Stomach (tissue), 9 donors: ENCODE data around the gene STN1. TPM values are rescaled to one million over a fixed set of nuclear protein-coding genes. Genes with fewer than 3 reads are reported as not detected.

Source experiments
- DNase-seq, 2 donors: peaks; one replicate each; pipeline versions ENCODE4 v3.0.0 to v3.0.0-alpha.2; 2013 to 2019
- H3K27ac ChIP-seq, 5 donors: fragments of 200-600 bp in 4 of 5; sonication (generic) in 4 of 5; one replicate each; pipeline ENCODE4 v1.5.1; 2013 to 2019; ENCODE audit warnings: mild to moderate bottlenecking in 1 of 5, moderate library complexity in 1 of 5
- H3K27me3 ChIP-seq, 3 donors: fragments of 200-600 bp; sonication (generic); one replicate each; pipeline ENCODE4 v1.5.1; 2017 to 2019; ENCODE audit warnings: mixed run types in 1 of 3
- H3K36me3 ChIP-seq, 4 donors: fragments of 200-600 bp; sonication (generic); 1 replicate in 3 of 4; 2 replicates in 1 of 4; pipeline ENCODE4 v1.5.1; 2016 to 2019
- H3K4me1 ChIP-seq, 4 donors: fragments of 200-600 bp; sonication (generic); one replicate each; pipeline ENCODE4 v1.5.1; 2016 to 2019
- H3K4me3 ChIP-seq, 4 donors: fragments of 200-600 bp; sonication (generic) in 3 of 4; one replicate each; pipeline ENCODE4 v1.5.1; 2016 to 2019; ENCODE audit warnings: mild to moderate bottlenecking in 1 of 4
- H3K9me3 ChIP-seq, 4 donors: fragments of 200-600 bp; sonication (generic); one replicate each; pipeline ENCODE4 v1.5.1; 2016 to 2019
- EP300 ChIP-seq: sonication (generic); formaldehyde crosslinking; IDR thresholded peaks from one replicate; pipeline ENCODE4 v1.6.1; 2017; ENCODE audit warnings: antibody characterized with exemption
- POLR2A ChIP-seq, 4 donors: fragments of 450-650 bp; IDR thresholded peaks; one replicate each; pipeline ENCODE4 v1.6.1; 2016; ENCODE audit warnings: antibody characterized with exemption in 4 of 4, control low read depth in 2 of 4, mild to moderate bottlenecking in 1 of 4, moderate library complexity in 1 of 4
- POLR2AphosphoS5 ChIP-seq, 3 donors: sonication (generic); formaldehyde crosslinking; IDR thresholded peaks; one replicate each; pipeline ENCODE4 v1.6.1; 2016; ENCODE audit warnings: antibody characterized with exemption in 3 of 3
- WGBS, 5 donors: extraction: QIAGEN DNeasy Blood & Tissue Kit in 3 of 5; methylation state at CpG; one replicate each; pipeline versions ENCODE4 v1.1.5 to v1.1.7; 2013 to 2018; 5-methylcytosine and 5-hydroxymethylcytosine counted together
- intact Hi-C: fragments of 100-400 bp; cut with DNase I; formaldehyde crosslinking; loops from one replicate; pipeline ENCODE4 v1.15.1; 2023; ENCODE audit warnings: low total_unique reads
- polyA plus RNA-seq, 3 donors: library from polyadenylated mRNA; stranded (reverse); fragments of 200-250 nt; gene quantifications; one replicate each; pipeline ENCODE4 v1.2.3, GENCODE V29; 2013
- total RNA-seq, 5 donors: library from RNA; depleted of rRNA; stranded (reverse); fragments of >200 nt; gene quantifications; one replicate each; pipeline versions ENCODE4 v1.1.0 to v1.2.3, GENCODE V29; 2014 to 2016
- TF ChIP-seq, protein P1 (sequence below), 7 experiments: fragments of 450-650 bp in 4 of 7; fragments of 200-600 bp in 3 of 7; sonication (generic) in 3 of 7; IDR thresholded peaks; one replicate each; pipeline ENCODE4 v1.5.1; 2016 to 2019; ENCODE audit warnings: antibody characterized with exemption in 7 of 7, control low read depth in 2 of 7, mild to moderate bottlenecking in 1 of 7
- donor health status: healthy with polysubstance abuse.
- donor health status: Bipolar disorder and iron deficiency.
- donor health status: healthy.

STN1 gene
- total and polyA plus RNA-seq, 8 donors = 0.45 to 41.1 (median 20.5) TPM

DNA sequence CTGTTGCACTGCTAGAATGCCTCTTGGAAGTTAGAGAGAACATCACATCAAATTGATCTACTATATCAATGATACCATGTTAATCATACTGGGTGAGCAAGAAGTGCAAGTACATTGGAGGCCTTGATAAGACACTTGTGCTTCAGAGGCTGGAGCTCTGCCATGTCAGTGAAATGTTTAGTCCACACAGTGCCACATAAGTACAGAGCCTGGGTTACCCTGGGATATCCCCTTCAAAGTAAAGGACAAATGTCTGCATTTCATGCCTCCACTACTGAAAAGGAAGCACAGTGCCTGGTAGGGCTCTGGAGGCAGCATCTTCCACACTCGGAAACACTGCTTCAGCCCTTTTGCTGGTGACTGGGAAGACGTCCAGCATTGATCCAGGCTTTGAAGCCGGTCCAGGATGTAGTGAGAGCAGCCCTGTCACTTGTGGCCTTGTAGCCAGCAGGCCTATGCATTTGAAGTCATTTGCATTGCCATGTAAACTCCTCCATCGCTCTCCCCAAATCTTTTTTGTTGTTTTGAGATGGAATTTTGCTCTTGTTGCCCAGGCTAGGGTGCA is 15.7 kb upstream of the STN1 start:
- Histone ChIP-seq H3K27me3 (no peaks in the 10 kb centered on the region), H3K27ac (peak overlapping the region in 1 of 5 donors; percentile 32), H3K4me1 (peaks cover 0 to 22% (median 12%) of the 10 kb centered on the region in 4 donors), H3K9me3 (no peaks in the 10 kb centered on the region), H3K36me3 (no peaks in the 10 kb centered on the region), H3K4me3 (no peak overlapping the region)
- 29 to 55% (median 32%) methylated on average over 4 of the region's 4 CpGs for WGBS, 5 donors
- intact Hi-C loops = no loop called here
- no peak for TF ChIP-seq POLR2AphosphoS5 (IDR thresholded peaks at IDR 0.05)
- no peak for TF ChIP-seq POLR2A (IDR thresholded peaks at IDR 0.05)
- TF ChIP-seq, protein P1, sequence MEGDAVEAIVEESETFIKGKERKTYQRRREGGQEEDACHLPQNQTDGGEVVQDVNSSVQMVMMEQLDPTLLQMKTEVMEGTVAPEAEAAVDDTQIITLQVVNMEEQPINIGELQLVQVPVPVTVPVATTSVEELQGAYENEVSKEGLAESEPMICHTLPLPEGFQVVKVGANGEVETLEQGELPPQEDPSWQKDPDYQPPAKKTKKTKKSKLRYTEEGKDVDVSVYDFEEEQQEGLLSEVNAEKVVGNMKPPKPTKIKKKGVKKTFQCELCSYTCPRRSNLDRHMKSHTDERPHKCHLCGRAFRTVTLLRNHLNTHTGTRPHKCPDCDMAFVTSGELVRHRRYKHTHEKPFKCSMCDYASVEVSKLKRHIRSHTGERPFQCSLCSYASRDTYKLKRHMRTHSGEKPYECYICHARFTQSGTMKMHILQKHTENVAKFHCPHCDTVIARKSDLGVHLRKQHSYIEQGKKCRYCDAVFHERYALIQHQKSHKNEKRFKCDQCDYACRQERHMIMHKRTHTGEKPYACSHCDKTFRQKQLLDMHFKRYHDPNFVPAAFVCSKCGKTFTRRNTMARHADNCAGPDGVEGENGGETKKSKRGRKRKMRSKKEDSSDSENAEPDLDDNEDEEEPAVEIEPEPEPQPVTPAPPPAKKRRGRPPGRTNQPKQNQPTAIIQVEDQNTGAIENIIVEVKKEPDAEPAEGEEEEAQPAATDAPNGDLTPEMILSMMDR (IDR thresholded peaks at IDR 0.05) = no peak
- no peak for TF ChIP-seq EP300
- DNase-seq = peak; percentile 28 to 61

DNA sequence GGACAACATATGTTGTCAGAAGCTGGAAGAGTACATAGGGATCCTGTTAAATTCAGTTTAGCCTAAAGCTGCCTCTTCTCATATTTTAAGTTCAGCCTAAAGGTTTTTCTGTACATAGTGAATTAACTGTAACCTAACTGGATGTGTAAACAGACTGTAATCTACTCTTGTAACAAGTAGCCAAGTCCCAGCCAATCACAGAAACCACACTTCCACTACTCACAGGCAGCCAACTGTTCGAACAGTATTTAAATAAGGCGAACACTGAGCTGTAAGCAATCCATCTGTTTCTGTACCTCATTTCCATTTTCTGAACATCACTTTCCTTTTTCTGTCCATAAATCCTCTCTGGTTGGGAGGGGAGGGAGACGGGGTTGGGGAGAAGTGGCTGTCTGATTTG is 15.0 kb upstream of the STN1 start:
- TF ChIP-seq POLR2A (IDR thresholded peaks at IDR 0.05) (no peak), POLR2AphosphoS5 (IDR thresholded peaks at IDR 0.05) (no peak), EP300 (no peak)
- TF ChIP-seq, protein P1 (IDR thresholded peaks at IDR 0.05) = no peak
- WGBS, 5 donors = 25 to 53% (median 37%) methylated on average over 3 of the region's 3 CpGs
- Histone ChIP-seq H3K36me3 (no peaks in the 10 kb centered on the region), H3K9me3 (no peaks in the 10 kb centered on the region), H3K4me3 (no peak overlapping the region), H3K4me1 (peaks cover 0 to 22% (median 12%) of the 10 kb centered on the region in 4 donors), H3K27ac (peak overlapping the region in 1 of 5 donors; percentile 21), H3K27me3 (no peaks in the 10 kb centered on the region)
- intact Hi-C loops = no loop called here
- DNase-seq = peak in 1 of 2 donors; percentile 62

- TF ChIP-seq, protein P1 (IDR thresholded peaks at IDR 0.05) = no peak
- TF ChIP-seq POLR2A (IDR thresholded peaks at IDR 0.05) (no peak), EP300 (no peak), POLR2AphosphoS5 (IDR thresholded peaks at IDR 0.05) (no peak)
- peaks cover 0 to 22% (median 12%) of the 10 kb centered on the region in 4 donors for H3K4me1 ChIP-seq
- H3K36me3 ChIP-seq = no peaks in the 10 kb centered on the region
- H3K27me3 ChIP-seq = no peaks in the 10 kb centered on the region
- H3K9me3 ChIP-seq = no peaks in the 10 kb centered on the region
- DNase-seq = no peak
- H3K27ac ChIP-seq = no peak overlapping the region
- intact Hi-C loops = no loop called here
- no peak overlapping the region for H3K4me3 ChIP-seq
- WGBS, 5 donors = 91 to 96% (median 93%) methylated on average over 7 of the region's 7 CpGs
Observed at GRCh38 chr10:103932271-103932670, 14.3 kb upstream of the STN1 start.

DNA sequence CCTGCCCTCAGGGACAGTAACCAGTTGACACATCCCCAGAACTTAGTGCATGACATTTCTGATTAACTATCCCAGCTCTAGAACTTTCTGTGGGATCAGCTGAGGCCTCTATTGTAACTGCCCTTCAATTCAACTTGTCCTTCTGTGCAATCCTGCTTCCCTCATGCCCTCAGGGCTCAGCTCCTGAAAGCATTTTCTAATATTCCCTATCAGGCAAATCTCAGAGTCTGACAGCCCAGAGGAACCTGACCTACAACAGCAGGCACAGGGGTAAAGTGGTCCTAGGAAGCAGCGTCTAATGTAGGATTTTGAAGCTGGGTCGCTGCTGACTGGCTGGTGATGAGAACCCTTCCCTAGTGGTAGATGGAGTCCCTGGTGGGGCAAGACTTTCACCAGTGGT is 13.6 kb upstream of the STN1 start:
- TF ChIP-seq POLR2A (IDR thresholded peaks at IDR 0.05) (no peak), POLR2AphosphoS5 (IDR thresholded peaks at IDR 0.05) (no peak), EP300 (no peak)
- TF ChIP-seq, protein P1 (IDR thresholded peaks at IDR 0.05) = no peak
- Histone ChIP-seq H3K27ac (no peak overlapping the region), H3K36me3 (no peaks in the 10 kb centered on the region), H3K4me1 (peaks cover 0 to 22% (median 12%) of the 10 kb centered on the region in 4 donors), H3K9me3 (no peaks in the 10 kb centered on the region), H3K4me3 (no peak overlapping the region), H3K27me3 (no peaks in the 10 kb centered on the region)
- WGBS, 5 donors = 91 to 100% (median 94%) methylated on average over 2 of the region's 2 CpGs
- DNase-seq = no peak
- intact Hi-C loops = no loop called here
